ENCODE results near the gene HELZ. TPM values are rescaled to one million over a fixed set of nuclear protein-coding genes. Genes with fewer than 3 reads are reported as not detected.

Gene HELZ
- polyA plus RNA-seq, 1 experiment = 8.4 TPM

GRCh38 chr17:67161573-67161972 lies 83.4 kb downstream of the HELZ start:
- no peak for TF ChIP-seq CTCF (IDR thresholded peaks at IDR 0.05; ENCODE audit: insufficient read depth, low read depth, low read length)
- DNase-seq (ENCODE audit: low read depth) = no peak
- no peaks in the 10 kb centered on the region for H3K27me3 ChIP-seq (ENCODE audit: control insufficient read depth, insufficient read depth, low read length)
- ChIA-PET POLR2A (no interaction called here), CTCF (interaction anchor here (1.2 kb wide), 1 partner anchor 15 kb away, joined by 4 read pairs; no protein-coding TSS in a partner anchor)
- H3K36me3 ChIP-seq (ENCODE audit: control insufficient read depth, insufficient read depth, low read length) = peaks cover 4% of the 10 kb centered on the region
- no peak overlapping the region for H3K4me3 ChIP-seq (ENCODE audit: low read depth, low read length)

GRCh38 chr17:67160791-67161190 lies 84.2 kb downstream of the HELZ start:
- H3K36me3 ChIP-seq (ENCODE audit: control insufficient read depth, insufficient read depth, low read length) = peaks cover 4% of the 10 kb centered on the region
- no peak for TF ChIP-seq CTCF (IDR thresholded peaks at IDR 0.05; ENCODE audit: insufficient read depth, low read depth, low read length)
- H3K4me3 ChIP-seq (ENCODE audit: low read depth, low read length) = no peak overlapping the region
- no peaks in the 10 kb centered on the region for H3K27me3 ChIP-seq (ENCODE audit: control insufficient read depth, insufficient read depth, low read length)
- no peak for DNase-seq (ENCODE audit: low read depth)
- ChIA-PET CTCF (interaction anchor here (0.6 to 1.2 kb wide), 2 partner anchors 16 to 128 kb away, joined by 3 to 4 read pairs; no protein-coding TSS in a partner anchor), POLR2A (no interaction called here)

- peak; percentile 48 for TF ChIP-seq CTCF (IDR thresholded peaks at IDR 0.05; ENCODE audit: insufficient read depth, low read depth, low read length)
- CTCF ChIA-PET = interaction anchor here (0.6 to 1.6 kb wide), 8 partner anchors 9 to 439 kb away, joined by 3 to 6 read pairs (median 4); no protein-coding TSS in a partner anchor
- POLR2A ChIA-PET = no interaction called here
- Histone ChIP-seq H3K4me3 (ENCODE audit: low read depth, low read length) (no peak overlapping the region), H3K36me3 (ENCODE audit: control insufficient read depth, insufficient read depth, low read length) (peaks cover 2% of the 10 kb centered on the region), H3K27me3 (ENCODE audit: control insufficient read depth, insufficient read depth, low read length) (no peaks in the 10 kb centered on the region)
- DNase-seq (ENCODE audit: low read depth) = no peak
Measured at GRCh38 chr17:67157732-67158639, 87.0 kb downstream of the HELZ start.

- POLR2A ChIA-PET = no interaction called here
- DNase-seq (ENCODE audit: low read depth) = no peak
Measured at GRCh38 chr17:67156269-67157199, 88.5 kb downstream of the HELZ start.

More at GRCh38 chr17:67156269-67157199, 88.5 kb downstream of the HELZ start:
- Histone ChIP-seq H3K27me3 (ENCODE audit: control insufficient read depth, insufficient read depth, low read length) (no peaks in the 10 kb centered on the region), H3K4me3 (ENCODE audit: low read depth, low read length) (no peak overlapping the region), H3K36me3 (ENCODE audit: control insufficient read depth, insufficient read depth, low read length) (peaks cover 2% of the 10 kb centered on the region)
- CTCF ChIA-PET = interaction anchor here (0.7 to 1.2 kb wide), 4 partner anchors 14 to 243 kb away, joined by 3 to 4 read pairs (median 4); no protein-coding TSS in a partner anchor
- TF ChIP-seq CTCF (IDR thresholded peaks at IDR 0.05; ENCODE audit: insufficient read depth, low read depth, low read length) = no peak
